Stimulated activated CD4-positive, alpha-beta T cell treated with anti-CD3 and anti-CD28 coated beads, Interleukin-4, amount 100 ng/mL, for 48 hours (primary cell): ENCODE data around the gene BTN1A1.
"Not testable (repeated sequence)": the region's sequence is repeated elsewhere in the genome, so short reads cannot be mapped to it uniquely, and the experiment has no call there.

ENCODE experiments used
- DNase-seq, 2 donors: peaks; one replicate each; pipeline ENCODE4 v3.0.0-alpha.2; 2020; ENCODE audit warnings: low read depth in 2 of 2

Gene BTN1A1

GRCh38 chr6:26500102-26500501 is at the start of gene BTN1A1:
Gene BTN1A1 (plus strand): TSS chr6:26500303. CDS start chr6:26501287, 984 bp downstream.
- DNase-seq: no peak

DNA sequence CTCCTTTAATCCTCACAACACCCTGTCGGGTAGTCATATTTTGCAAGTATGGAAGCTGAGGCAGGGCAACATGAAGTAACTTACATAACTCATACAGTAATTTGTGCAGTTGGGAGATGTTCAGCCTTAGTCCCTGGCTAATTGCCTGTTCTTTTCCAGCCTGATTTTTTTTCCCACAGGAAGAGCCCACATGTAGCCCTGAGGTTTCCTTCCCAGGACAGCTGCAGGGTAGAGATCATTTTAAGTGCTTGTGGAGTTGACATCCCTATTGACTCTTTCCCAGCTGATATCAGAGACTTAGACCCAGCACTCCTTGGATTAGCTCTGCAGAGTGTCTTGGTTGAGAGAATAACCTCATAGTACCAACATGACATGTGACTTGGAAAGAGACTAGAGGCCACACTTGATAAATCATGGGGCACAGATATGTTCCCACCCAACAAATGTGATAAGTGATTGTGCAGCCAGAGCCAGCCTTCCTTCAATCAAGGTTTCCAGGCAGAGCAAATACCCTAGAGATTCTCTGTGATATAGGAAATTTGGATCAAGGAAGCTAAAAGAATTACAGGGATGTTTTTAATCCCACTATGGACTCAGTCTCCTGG is 47.4 kb upstream of the BTN1A1 start:
- no peak for DNase-seq

DNA sequence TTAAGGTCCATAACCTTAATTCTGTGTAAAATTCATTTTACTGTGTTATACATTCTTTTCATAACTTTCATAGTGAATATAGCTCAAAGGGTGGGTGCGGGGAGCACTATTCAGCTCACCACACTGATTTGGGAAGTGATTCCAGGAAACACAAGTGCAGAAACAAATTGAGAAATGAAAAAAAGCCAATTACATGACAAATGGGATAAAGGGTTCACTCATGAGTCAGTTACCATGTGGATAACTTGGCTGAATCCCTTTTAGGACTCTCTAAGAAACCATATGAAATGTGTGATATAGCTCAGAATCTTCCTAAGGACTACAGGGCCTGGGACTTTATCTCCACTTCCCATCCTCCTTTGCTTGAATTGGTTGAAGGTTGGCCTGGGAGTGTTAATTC is 45.5 kb upstream of the BTN1A1 start:
- DNase-seq: no peak

DNA sequence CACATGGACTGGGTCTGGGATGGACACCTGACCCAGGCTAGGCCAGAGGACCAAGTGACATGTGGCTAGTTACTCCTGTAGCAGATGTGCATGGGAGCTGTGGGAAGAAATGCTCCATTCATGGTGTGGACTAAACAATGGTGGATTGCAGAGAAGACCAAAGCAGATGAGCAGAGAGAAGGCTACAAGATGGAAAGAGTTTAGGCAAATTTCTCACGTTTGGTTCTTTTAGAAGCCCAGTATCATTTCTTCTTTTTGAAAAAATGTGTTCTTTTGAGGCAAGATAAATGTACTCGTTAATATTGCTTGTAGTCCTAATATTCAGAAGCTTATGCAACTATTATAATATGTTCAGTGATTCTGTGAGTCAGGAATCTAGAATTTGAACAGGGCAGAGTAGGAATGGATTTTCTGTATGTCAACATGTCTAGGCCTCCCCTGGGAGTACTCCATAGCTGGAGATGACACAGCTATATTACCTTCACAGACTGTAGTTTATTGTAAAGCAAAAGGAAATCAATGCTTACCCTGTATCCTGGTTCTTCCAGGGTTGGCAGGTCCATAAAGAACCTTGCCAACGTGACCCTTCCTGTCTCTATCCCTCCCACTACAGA is 44.6 kb upstream of the BTN1A1 start:
- DNase-seq: no peak

DNA sequence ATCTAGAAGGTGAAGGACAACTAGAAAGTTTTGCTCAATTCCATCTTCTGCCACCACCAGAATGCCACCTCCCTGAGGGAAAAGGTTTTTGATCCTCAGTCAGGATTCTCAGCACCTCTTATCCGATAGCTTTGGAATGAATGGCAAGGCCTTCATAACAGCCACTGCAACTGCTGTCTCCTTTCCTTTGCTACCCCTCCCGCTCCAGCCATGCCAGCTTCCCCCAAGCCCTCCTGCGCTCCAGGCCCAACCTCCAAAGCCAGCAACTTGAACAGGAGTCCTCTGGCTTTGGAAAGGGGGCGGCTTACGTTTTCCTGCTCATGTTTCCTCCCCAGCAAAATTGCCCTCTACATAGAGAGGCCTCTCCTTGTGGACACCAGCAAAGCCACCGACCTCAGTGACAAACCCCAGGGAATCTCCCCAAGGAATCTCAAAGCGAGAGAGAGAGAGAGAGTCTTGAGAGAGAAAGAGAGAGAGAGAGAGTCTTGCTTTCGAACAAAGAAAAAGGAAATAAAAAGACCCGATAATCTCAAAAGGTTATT is 42.8 kb upstream of the BTN1A1 start:
- DNase-seq: no peak

DNA sequence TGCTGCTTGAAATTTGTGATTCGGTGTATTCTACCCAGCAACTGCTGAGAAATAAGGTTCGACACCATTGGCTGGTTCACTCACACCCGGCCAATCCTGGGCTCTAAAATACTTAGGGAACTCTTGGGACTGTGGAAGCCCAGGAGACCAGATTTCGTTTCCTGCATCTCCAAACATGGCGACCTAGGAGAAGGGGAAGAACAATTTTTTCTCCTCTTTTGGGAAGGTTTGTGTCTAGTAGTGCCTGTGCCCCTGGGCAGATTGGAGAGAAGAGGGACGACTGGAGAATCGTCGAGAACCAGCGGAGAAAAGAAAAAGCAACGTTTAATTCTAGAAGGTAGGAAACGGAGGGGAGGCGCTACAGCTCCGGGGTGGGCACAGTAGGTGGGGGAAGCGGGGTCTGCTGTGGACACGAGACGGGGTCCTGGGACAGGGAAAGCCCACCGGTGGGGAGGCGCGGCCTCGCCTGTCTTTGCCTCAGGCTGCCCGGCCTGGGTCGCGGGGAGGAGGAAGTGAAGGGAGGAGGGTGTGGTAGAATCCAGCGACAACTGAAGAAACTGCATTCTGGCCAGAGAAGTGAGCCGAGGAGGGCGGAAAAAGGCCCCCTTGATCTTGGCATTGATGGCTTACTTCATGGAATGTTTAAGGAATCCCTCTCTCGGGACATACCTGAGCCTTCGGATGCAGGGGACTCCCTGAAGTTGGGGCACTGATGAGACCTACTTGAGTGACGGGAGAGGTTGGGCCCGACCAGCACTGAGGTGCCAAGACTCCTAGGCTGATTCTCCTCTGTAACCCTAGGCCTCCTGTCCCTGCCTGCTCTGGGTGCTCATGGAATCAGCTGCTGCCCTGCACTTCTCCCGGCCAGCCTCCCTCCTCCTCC is 42.1 kb upstream of the BTN1A1 start, which contains the start of gene BTN2A1:
TSS of gene BTN2A1 (plus strand) at position 150 of the 883 bp plus-strand sequence. CDS start at position 832, 682 bp downstream.
- DNase-seq: peak; percentile 38 to 43

- no peak for DNase-seq
These were observed 40.9 kb upstream of the BTN1A1 start for GRCh38 chr6:26459023-26459810.

DNA sequence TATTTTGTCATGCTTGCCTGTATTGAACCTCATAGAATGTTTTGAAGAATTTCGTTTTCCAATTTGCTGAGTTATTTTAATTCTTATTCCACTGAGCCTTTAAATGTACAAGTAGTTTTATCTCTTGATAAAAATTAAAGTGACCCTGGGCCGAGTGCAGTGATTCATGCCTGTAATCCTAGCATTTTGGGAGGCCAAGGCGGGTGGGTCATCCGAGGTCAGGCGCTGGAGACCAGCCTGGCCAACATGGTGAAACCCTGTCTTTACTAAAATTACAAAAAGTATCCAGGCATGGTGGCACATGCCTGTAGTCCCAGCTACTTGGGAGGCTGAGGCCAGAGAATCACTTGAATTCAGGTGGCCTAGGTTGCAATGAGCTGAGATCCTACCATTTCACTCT is 38.8 kb upstream of the BTN1A1 start:
- DNase-seq: not testable (repeated sequence)

- no peak for DNase-seq
These were observed 36.1 kb upstream of the BTN1A1 start for GRCh38 chr6:26464014-26464413.

GRCh38 chr6:26464416-26465131 is 35.5 kb upstream of the BTN1A1 start:
- no peak for DNase-seq

GRCh38 chr6:26465776-26466175 is 34.3 kb upstream of the BTN1A1 start:
- no peak for DNase-seq

- no peak for DNase-seq
These were observed 31.3 kb upstream of the BTN1A1 start for GRCh38 chr6:26468829-26469228.

DNA sequence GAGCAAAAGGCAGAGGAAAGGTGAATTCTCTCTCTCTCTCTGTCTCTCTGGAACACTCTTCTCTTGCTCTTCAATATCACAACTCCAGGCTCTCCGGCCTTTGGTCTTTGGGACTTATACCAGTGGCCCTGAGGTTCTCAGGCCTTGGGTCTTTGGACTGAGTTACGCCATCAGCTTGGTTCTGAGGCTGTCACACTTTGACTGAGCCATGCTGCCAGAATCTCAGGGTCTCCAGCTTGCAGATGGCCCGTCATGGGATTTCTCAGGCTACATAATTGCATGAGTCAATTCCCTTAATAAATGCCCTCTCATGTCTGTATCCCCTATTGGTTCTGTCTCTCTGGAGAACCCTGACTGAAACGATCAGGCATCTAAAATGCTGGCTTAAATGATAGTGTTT is 29.5 kb upstream of the BTN1A1 start:
- DNase-seq: no peak

GRCh38 chr6:26471970-26472369 is 28.1 kb upstream of the BTN1A1 start:
- DNase-seq: no peak

DNA sequence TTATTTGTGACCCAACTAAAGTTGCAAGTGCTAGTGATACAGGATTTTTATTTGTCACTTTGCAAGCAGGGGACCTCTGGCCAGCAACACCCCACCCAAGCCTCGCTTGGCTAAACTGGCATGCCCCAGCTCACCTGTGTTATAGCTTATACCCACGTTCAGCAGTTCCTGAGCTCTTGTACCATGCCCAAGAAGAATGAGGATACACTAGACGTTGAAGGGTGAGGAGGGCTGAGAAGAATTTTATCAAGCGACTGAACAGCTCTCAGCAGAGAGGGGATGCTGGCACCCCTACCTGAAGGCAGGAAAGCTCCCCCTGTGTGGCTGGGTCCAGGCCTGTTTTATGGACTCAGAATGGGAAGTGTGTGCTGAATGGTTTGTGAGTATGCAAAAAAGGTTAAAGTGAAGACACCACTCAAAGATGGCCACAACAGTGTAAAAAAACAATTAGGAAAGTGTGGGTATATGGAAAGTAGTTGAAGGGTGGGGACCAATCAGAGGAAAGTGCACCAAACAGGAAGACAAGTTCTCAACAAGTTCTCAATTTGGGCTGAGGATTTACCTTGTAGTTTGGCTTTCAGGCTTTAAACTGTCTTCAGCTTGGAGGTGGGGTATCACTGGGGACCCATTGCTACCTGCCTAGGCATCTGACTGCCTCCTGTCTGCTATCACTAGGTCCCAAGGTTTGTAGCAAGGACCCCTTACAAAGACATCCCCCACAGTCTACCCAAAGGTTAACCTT is 27.4 kb upstream of the BTN1A1 start:
- no peak for DNase-seq

- DNase-seq: no peak
These were observed 26.7 kb upstream of the BTN1A1 start for GRCh38 chr6:26473429-26473757.

DNA sequence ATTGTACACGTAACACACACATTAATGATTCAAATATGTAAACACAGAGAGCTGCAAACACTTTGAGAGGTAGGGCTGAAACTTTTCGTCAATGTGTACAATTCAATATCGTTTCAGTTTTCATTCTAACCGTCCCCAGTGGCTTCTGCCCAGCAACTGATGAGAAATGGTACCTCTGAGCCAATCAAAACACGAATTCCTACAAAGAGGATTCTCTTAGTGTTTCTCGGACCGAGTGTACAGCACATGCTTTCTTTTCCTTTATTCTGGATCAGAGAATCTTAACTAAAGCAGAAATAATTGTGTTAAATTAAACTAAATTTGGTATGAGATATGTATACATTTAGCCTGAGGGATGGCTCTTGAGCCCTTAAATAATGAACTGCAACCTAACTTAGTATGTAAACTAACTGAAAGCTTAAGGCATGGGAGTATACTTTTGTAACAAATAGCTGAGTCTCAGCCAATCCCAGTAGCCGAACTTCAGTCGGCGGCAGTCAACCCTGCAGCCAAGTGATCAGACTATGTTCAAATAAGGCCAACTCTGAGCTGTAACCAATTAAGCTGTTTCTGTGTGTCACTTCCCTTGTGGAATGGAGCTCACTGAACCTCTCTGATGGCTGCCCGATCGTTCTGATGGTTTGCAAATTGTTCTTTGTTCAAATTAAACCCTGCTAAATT is 26.2 kb upstream of the BTN1A1 start:
- peak; percentile 51 to 72 for DNase-seq

- no peak for DNase-seq
These were observed 25.6 kb upstream of the BTN1A1 start for GRCh38 chr6:26474439-26474881.

GRCh38 chr6:26475823-26476729 is 24.0 kb upstream of the BTN1A1 start:
- DNase-seq: no peak
